H1 (cell line): ENCODE measurements around the gene RPS15. TPM values are rescaled to one million over a fixed set of nuclear protein-coding genes. Genes with fewer than 3 reads are reported as not detected.

ENCODE experiments used
- CTCF ChIA-PET: fragments of 300-600 bp; sonication (Branson Sonifier 250); formaldehyde crosslinking; loops from one replicate; lab custom pipeline; 2021; ENCODE audit not compliant: partially characterized antibody; lab: Charles Lee
- POLR2A ChIA-PET: fragments of 300-600 bp; sonication (Branson Sonifier 250); formaldehyde crosslinking; loops from one replicate; lab custom pipeline; 2021; ENCODE audit warnings: inconsistent platforms; ENCODE audit not compliant: partially characterized antibody; lab: Charles Lee
- DNase-seq, 2 experiments: peaks; one replicate each; pipeline versions ENCODE4 v3.0.0 to v3.0.0-alpha.2; 2010 to 2022; ENCODE audit warnings: low spot score in 2 of 2, low read depth in 1 of 2, mixed read lengths in 1 of 2
- FAIRE-seq: peaks from 2 replicates; lab custom pipeline; 2011; peaks lifted over from hg19 to GRCh38; lab: Jason Lieb, UNC
- H2AFZ ChIP-seq: 2 replicates; pipeline ENCODE4 v1.8.1; 2012; ENCODE audit warnings: low read length, inconsistent platforms
- H2AK5ac ChIP-seq: 2 replicates; pipeline ENCODE4 v1.6.1; 2013; ENCODE audit warnings: low read depth, low read length
- H2BK120ac ChIP-seq: replicated peaks from 2 replicates; pipeline ENCODE3; 2013; ENCODE audit warnings: low read depth, low read length, inconsistent platforms
- H2BK12ac ChIP-seq: 2 replicates; pipeline ENCODE4 v1.6.1; 2013; ENCODE audit warnings: low read depth, low read length
- H2BK15ac ChIP-seq: 2 replicates; pipeline ENCODE4 v1.6.1; 2013; ENCODE audit warnings: low read length
- H2BK20ac ChIP-seq: 2 replicates; pipeline ENCODE4 v1.6.1; 2013; ENCODE audit warnings: low read length
- H2BK5ac ChIP-seq: 2 replicates; pipeline ENCODE4 v1.6.1; 2013; ENCODE audit warnings: low read depth, low read length
- H3K14ac ChIP-seq: 2 replicates; pipeline ENCODE4 v1.6.1; 2013; ENCODE audit warnings: inconsistent platforms; ENCODE audit not compliant: insufficient read length
- H3K18ac ChIP-seq: 2 replicates; pipeline ENCODE4 v1.6.1; 2013; ENCODE audit warnings: low read length; ENCODE audit errors: extremely low read depth
- H3K23ac ChIP-seq: 2 replicates; pipeline ENCODE4 v1.6.1; 2013; ENCODE audit warnings: inconsistent platforms; ENCODE audit not compliant: insufficient read length
- H3K23me2 ChIP-seq: 2 replicates; pipeline ENCODE4 v1.6.1; 2013; ENCODE audit warnings: low read depth, low read length
- H3K27ac ChIP-seq: 2 replicates; pipeline ENCODE4 v1.6.1; 2011; ENCODE audit warnings: low read depth, low read length, inconsistent platforms
- H3K27me3 ChIP-seq, 4 experiments: replicated peaks in 1 of 4; 1 replicate in 1 of 4; 2 replicates in 3 of 4; pipeline versions ENCODE4 v1.6.1 to v1.8.1; 2011 to 2013; ENCODE audit warnings: low read length in 3 of 4, mild to moderate bottlenecking in 3 of 4, inconsistent platforms in 2 of 4, mixed read lengths in 2 of 4, moderate library complexity in 1 of 4; ENCODE audit not compliant: control insufficient read depth in 3 of 4, insufficient read depth in 3 of 4; ENCODE audit errors: extremely low read depth in 1 of 4
- H3K36me3 ChIP-seq, 4 experiments: 2 replicates each; pipeline versions ENCODE4 v1.6.1 to v1.8.1; 2011 to 2013; ENCODE audit warnings: mild to moderate bottlenecking in 4 of 4, low read length in 3 of 4, moderate library complexity in 2 of 4, control low read depth in 1 of 4, inconsistent platforms in 1 of 4; ENCODE audit not compliant: insufficient read depth in 4 of 4, control insufficient read depth in 2 of 4
- H3K4ac ChIP-seq: replicated peaks from 2 replicates; pipeline ENCODE3; 2013; ENCODE audit warnings: low read length, low read depth, mixed read lengths, inconsistent platforms; ENCODE audit not compliant: insufficient read length
- H3K4me1 ChIP-seq, 4 experiments: replicated peaks in 1 of 4; 1 replicate in 1 of 4; 2 replicates in 3 of 4; pipeline versions ENCODE4 v1.6.1 to v1.8.1; 2011 to 2013; ENCODE audit warnings: low read length in 3 of 4, inconsistent platforms in 2 of 4, mixed read lengths in 1 of 4; ENCODE audit not compliant: insufficient read depth in 4 of 4, control insufficient read depth in 3 of 4
- H3K4me2 ChIP-seq, 2 experiments: 2 replicates each; pipeline versions ENCODE4 v1.6.1 to v1.8.1; 2011 to 2013; ENCODE audit warnings: low read depth in 2 of 2, low read length in 2 of 2, control low read depth in 1 of 2, inconsistent platforms in 1 of 2, mild to moderate bottlenecking in 1 of 2; ENCODE audit not compliant: insufficient read depth in 1 of 2
- H3K4me3 ChIP-seq, 4 experiments: fragments of 200-600, 300-600 bp in 1 of 4; sonication (generic), shearing (Covaris generic), sonication (Bioruptor Twin) in 1 of 4; 2 replicates each; pipeline versions ENCODE4 v1.5.1 to v1.8.1; 2011 to 2016; ENCODE audit warnings: low read length in 4 of 4, low read depth in 3 of 4, control low read depth in 2 of 4, inconsistent platforms in 2 of 4, mild to moderate bottlenecking in 2 of 4, mixed read lengths in 1 of 4, moderate library complexity in 1 of 4; ENCODE audit not compliant: insufficient read depth in 2 of 4; ENCODE audit errors: extremely low read depth in 1 of 4
- H3K56ac ChIP-seq: replicated peaks from 2 replicates; pipeline ENCODE3; 2013; ENCODE audit warnings: low read depth, mild to moderate bottlenecking, mixed read lengths, low read length, inconsistent platforms; ENCODE audit not compliant: insufficient read length
- H3K79me1 ChIP-seq: 2 replicates; pipeline ENCODE4 v1.6.1; 2013; ENCODE audit warnings: low read depth, low read length, control low read depth
- H3K79me2 ChIP-seq, 2 experiments: 2 replicates each; pipeline versions ENCODE4 v1.6.1 to v1.8.1; 2012 to 2013; ENCODE audit warnings: low read length in 2 of 2, mild to moderate bottlenecking in 2 of 2, inconsistent platforms in 1 of 2; ENCODE audit not compliant: insufficient read depth in 2 of 2, control insufficient read depth in 1 of 2
- H3K9ac ChIP-seq, 4 experiments: replicated peaks in 1 of 4; 1 replicate in 1 of 4; 2 replicates in 3 of 4; pipeline versions ENCODE4 v1.6.1 to v1.8.1; 2011 to 2013; ENCODE audit warnings: low read depth in 3 of 4, low read length in 3 of 4, control low read depth in 2 of 4, mild to moderate bottlenecking in 2 of 4, moderate library complexity in 2 of 4, inconsistent platforms in 1 of 4; ENCODE audit errors: extremely low read depth in 1 of 4
- H3K9me3 ChIP-seq, 2 experiments: 2 replicates each; pipeline versions ENCODE4 v1.6.1 to v1.8.1; 2012 to 2013; ENCODE audit warnings: mild to moderate bottlenecking in 2 of 2, moderate library complexity in 2 of 2, control low read depth in 1 of 2, inconsistent platforms in 1 of 2, low read depth in 1 of 2, low read length in 1 of 2, mixed read lengths in 1 of 2; ENCODE audit not compliant: insufficient read depth in 2 of 2
- H4K20me1 ChIP-seq, 2 experiments: replicated peaks in 1 of 2; 2 replicates each; pipeline versions ENCODE3 to v1.8.1; 2011 to 2013; ENCODE audit warnings: inconsistent platforms in 2 of 2, low read length in 2 of 2, mild to moderate bottlenecking in 1 of 2; ENCODE audit not compliant: insufficient read depth in 2 of 2, control insufficient read depth in 1 of 2
- H4K5ac ChIP-seq: 2 replicates; pipeline ENCODE4 v1.6.1; 2013; ENCODE audit warnings: low read length, low read depth, mixed read lengths, inconsistent platforms; ENCODE audit not compliant: insufficient read length
- H4K8ac ChIP-seq: 2 replicates; pipeline ENCODE4 v1.8.0; 2013; ENCODE audit warnings: mild to moderate bottlenecking, moderate library complexity, low read length, inconsistent platforms; ENCODE audit not compliant: insufficient read depth; ENCODE audit errors: extremely low read depth
- H4K91ac ChIP-seq: replicated peaks from 2 replicates; pipeline ENCODE3; 2013; ENCODE audit warnings: low read length, mixed read lengths, inconsistent platforms; ENCODE audit not compliant: insufficient read length
- ATF2 ChIP-seq: IDR thresholded peaks from 2 replicates; pipeline ENCODE4 v1.6.1; 2012; ENCODE audit warnings: low read length, inconsistent platforms
- CTCF ChIP-seq, 3 experiments: IDR thresholded peaks; 1 replicate in 2 of 3; 2 replicates in 1 of 3; pipeline versions ENCODE4 v1.5.1 to v1.6.1; 2011; ENCODE audit warnings: low read length in 3 of 3, mild to moderate bottlenecking in 3 of 3, inconsistent platforms in 2 of 3, low read depth in 1 of 3, moderate library complexity in 1 of 3; ENCODE audit not compliant: insufficient read depth in 1 of 3; ENCODE audit errors: control extremely low read depth in 1 of 3
- EZH2 ChIP-seq: fragments of 200-600 bp; sonication (generic); IDR thresholded peaks from 2 replicates; pipeline ENCODE4 v1.7.1; 2012; ENCODE audit warnings: low read depth, mild to moderate bottlenecking, moderate library complexity, low read length, inconsistent platforms; ENCODE audit not compliant: severe bottlenecking
- WGBS, 2 experiments: shearing (Covaris generic) in 1 of 2; methylation state at CpG; one replicate each; pipeline versions ENCODE4 v1.1.6 to v1.1.7; 2013 to 2015; ENCODE audit warnings: low lambda C conversion rate in 2 of 2, mixed read lengths in 2 of 2, inconsistent platforms in 1 of 2, low coverage in 1 of 2, missing lambda C conversion rate in 1 of 2; ENCODE audit not compliant: insufficient replicate concordance in 2 of 2, insufficient coverage in 1 of 2, insufficient read length in 1 of 2; ENCODE audit errors: extremely low coverage in 1 of 2, missing lambda C conversion rate in 1 of 2; 5-methylcytosine and 5-hydroxymethylcytosine counted together
- polyA plus RNA-seq, 7 experiments: library from polyadenylated mRNA; depleted of rRNA in 3 of 7; stranded (reverse) in 5 of 7; unstranded in 2 of 7; fragments of >200 nt in 5 of 7; fragments of 200-250 nt in 2 of 7; gene quantifications; 1 replicate in 5 of 7; 2 replicates in 1 of 7; 4 replicates in 1 of 7; pipeline versions ENCODE4 v1.2.1 to v1.2.3, GENCODE V29; 2011 to 2013; ENCODE audit warnings: missing spikeins in 2 of 7, mixed read lengths in 2 of 7
- total RNA-seq: library from RNA; stranded (reverse); fragmentation: NEBNext Ultra II Directional; extraction: Animal tissue kit (Norgen Biotek cat#: 25700); gene quantifications from 2 replicates; pipeline ENCODE4 v1.2.1, GENCODE V29; 2021

Gene RPS15
- total and polyA plus RNA-seq, 2 of the 8 experiments (the other 6 are each of a cell fraction or from before 2014, with no cell fraction given), result 1,562 to 3,890 TPM

- peaks cover 0 to 16% (median 4%) of the 10 kb centered on the region in 4 experiments; a peak in 7 of 8 replicates for H3K36me3 ChIP-seq
- H3K23ac ChIP-seq, result no peak overlapping the region
- peaks cover 8 to 43% (median 34%) of the 10 kb centered on the region in 4 experiments for H3K4me1 ChIP-seq
- no peak overlapping the region for H4K91ac ChIP-seq
- no peak for FAIRE-seq
- peaks cover 12% of the 10 kb centered on the region; the same call in 1 of the 2 replicates for H3K23me2 ChIP-seq
- no peak overlapping the region for H3K27ac ChIP-seq
- no peak overlapping the region for H2AFZ ChIP-seq
- H2BK5ac ChIP-seq, result peak overlapping the region; percentile 52; the same call in 1 of the 2 replicates
- H3K9me3 ChIP-seq, result no peaks in the 10 kb centered on the region
- no peak overlapping the region for H2BK120ac ChIP-seq
- H3K9ac ChIP-seq, result no peak overlapping the region
- H3K14ac ChIP-seq, result no peak overlapping the region
- peaks cover 78 to 84% of the 10 kb centered on the region in 2 experiments for H4K20me1 ChIP-seq
- WGBS, 2 experiments, result 93% methylated on average over 36 of the region's 36 CpGs; no CpG with 5 or more reads in 1 of the 2 experiments
- H3K79me2 ChIP-seq, result peaks cover 79 to 99% of the 10 kb centered on the region in 2 experiments
- no peak overlapping the region for H3K4me3 ChIP-seq
- H3K4me2 ChIP-seq, result no peak overlapping the region
- H4K8ac ChIP-seq, result no peak overlapping the region; the same call in 1 of the 2 replicates
- H3K56ac ChIP-seq, result no peak overlapping the region
- no peak overlapping the region for H2BK15ac ChIP-seq
- no peak overlapping the region for H2BK12ac ChIP-seq
- no peak overlapping the region for H4K5ac ChIP-seq
- no peak overlapping the region for H2AK5ac ChIP-seq
- POLR2A ChIA-PET, result interaction anchor here (0.7 to 3.9 kb wide), 17 partner anchors 8 to 144 kb away, joined by 3 to 24 read pairs (median 3); partner anchors contain the start of gene CIRBP
- CTCF ChIA-PET, result interaction anchor here (0.7 to 2.8 kb wide), 6 partner anchors 8 to 41 kb away, joined by 3 to 8 read pairs (median 4); no protein-coding TSS in a partner anchor
- H3K27me3 ChIP-seq, result no peaks in the 10 kb centered on the region
- no peak overlapping the region for H3K4ac ChIP-seq
- no peak overlapping the region for H2BK20ac ChIP-seq
- H3K79me1 ChIP-seq, result peaks cover 30% of the 10 kb centered on the region
- TF ChIP-seq ATF2 (no peak), EZH2 (no peak), CTCF (IDR thresholded peaks at IDR 0.05; ENCODE audit: control extremely low read depth in 1 of 3, insufficient read depth in 1 of 3, low read depth in 1 of 3, low read length in 3 of 3) (no peak)
- H3K18ac ChIP-seq, result no peak overlapping the region
- no peak for DNase-seq
Observed at GRCh38 chr19:1412995-1413800, 25.0 kb upstream of the RPS15 start.
